A549 (cell line): ENCODE data around the gene EIF4E2.

Experiments used
- CTCF ChIP-seq: fragments of >200 bp; sonication (Bioruptor Twin); formaldehyde crosslinking; IDR thresholded peaks from 3 replicates; pipeline ENCODE4 v1.5.1; 2016
- EP300 ChIP-seq, 2 experiments: fragments of >200 bp; sonication (Bioruptor Twin); formaldehyde crosslinking; IDR thresholded peaks; 2 replicates in 1 of 2; 3 replicates in 1 of 2; pipeline ENCODE4 v1.6.1; 2016 to 2017
- RFX5 ChIP-seq: fragments of 450-650 bp; IDR thresholded peaks from 2 replicates; pipeline ENCODE4 v1.7.1; 2014; ENCODE audit warnings: antibody characterized with exemption, mild to moderate bottlenecking, moderate library complexity

- TF ChIP-seq CTCF (no peak), EP300 (IDR thresholded peaks at IDR 0.05) (no peak), RFX5 (no peak)
These were observed 7.6 kb upstream of the EIF4E2 start for GRCh38 chr2:232542715-232543467.
